HG03060 (cell line): Measurements from ENCODE around the gene E2F3.
"Not testable (repeated sequence)": the region's sequence is repeated elsewhere in the genome, so short reads cannot be mapped to it uniquely, and the experiment has no call there.

Experiments used
- ATAC-seq: cut with Tn5 transposase; IDR thresholded peaks from one replicate; pipeline ENCODE4 v1.9.1; 2021; ENCODE audit warnings: low read depth, moderate number of reproducible peaks; ENCODE audit not compliant: unreplicated experiment

E2F3 gene

GRCh38 chr6:20463396-20463795 is 61.7 kb downstream of the E2F3 start:
- ATAC-seq = no peak

- ATAC-seq = no peak
These were observed 62.4 kb downstream of the E2F3 start for GRCh38 chr6:20464041-20464440.

GRCh38 chr6:20464847-20465246 is 63.2 kb downstream of the E2F3 start:
- ATAC-seq = no peak

- not testable (repeated sequence) for ATAC-seq
These were observed 63.9 kb downstream of the E2F3 start for GRCh38 chr6:20465616-20466015.

GRCh38 chr6:20467437-20467836 is 65.8 kb downstream of the E2F3 start:
- ATAC-seq = peak; percentile 48

GRCh38 chr6:20468209-20468608 is 66.5 kb downstream of the E2F3 start:
- ATAC-seq = no peak

GRCh38 chr6:20472748-20473147 is 71.1 kb downstream of the E2F3 start:
- ATAC-seq = no peak

- no peak for ATAC-seq
These were observed 71.8 kb downstream of the E2F3 start for GRCh38 chr6:20473518-20473917.

- no peak for ATAC-seq
These were observed 73.3 kb downstream of the E2F3 start for GRCh38 chr6:20474874-20475542.

GRCh38 chr6:20476501-20477043 is 74.9 kb downstream of the E2F3 start:
- no peak for ATAC-seq

- ATAC-seq = no peak
These were observed 75.8 kb downstream of the E2F3 start for GRCh38 chr6:20477485-20477884.

- ATAC-seq = no peak
These were observed 77.4 kb downstream of the E2F3 start for GRCh38 chr6:20479060-20479459.

- ATAC-seq = no peak
These were observed 77.8 kb downstream of the E2F3 start for GRCh38 chr6:20479526-20479925.

GRCh38 chr6:20481281-20481680 is 79.6 kb downstream of the E2F3 start:
- no peak for ATAC-seq

GRCh38 chr6:20483887-20484497 is 82.3 kb downstream of the E2F3 start:
- no peak for ATAC-seq

- no peak for ATAC-seq
These were observed 85.0 kb downstream of the E2F3 start for GRCh38 chr6:20486641-20487040.

GRCh38 chr6:20487669-20488375 is 86.1 kb downstream of the E2F3 start:
- no peak for ATAC-seq

- ATAC-seq = no peak
These were observed 88.9 kb downstream of the E2F3 start for GRCh38 chr6:20490591-20490990.

- no peak for ATAC-seq
These were observed 90.4 kb downstream of the E2F3 start for GRCh38 chr6:20492099-20492498.

- ATAC-seq = no peak
These were observed 95.7 kb downstream of the E2F3 start for GRCh38 chr6:20497216-20498040.

GRCh38 chr6:20498041-20498385 is 96.3 kb downstream of the E2F3 start:
- no peak for ATAC-seq
